NCI-H2196 (cell line): ENCODE results near the gene HOTAIR.

Experiments used
- DNase-seq: peaks from one replicate; lab custom pipeline; 2025; ENCODE audit not compliant: unreplicated experiment; lab: John Stamatoyannopoulos, UW

HOTAIR gene

GRCh38 chr12:54011665-54012532 is 37.1 kb upstream of the HOTAIR start:
- DNase-seq: no peak

- DNase-seq: no peak
Observed at GRCh38 chr12:54010972-54011664, 36.4 kb upstream of the HOTAIR start.

- DNase-seq: no peak
Observed at GRCh38 chr12:54010053-54010971, 35.6 kb upstream of the HOTAIR start.

- DNase-seq: no peak
Observed at GRCh38 chr12:54009171-54010052, 34.7 kb upstream of the HOTAIR start.

GRCh38 chr12:54008260-54008552 is 33.5 kb upstream of the HOTAIR start:
- no peak for DNase-seq

- DNase-seq: no peak
Observed at GRCh38 chr12:54007538-54008259, 32.9 kb upstream of the HOTAIR start.

GRCh38 chr12:54006559-54007220 is 31.9 kb upstream of the HOTAIR start:
- DNase-seq: no peak

GRCh38 chr12:54005853-54006558 is 31.3 kb upstream of the HOTAIR start:
- DNase-seq: peak; percentile 90

- DNase-seq: no peak
Observed at GRCh38 chr12:54005531-54005852, 30.7 kb upstream of the HOTAIR start.

- no peak for DNase-seq
Observed at GRCh38 chr12:54004841-54005530, 30.2 kb upstream of the HOTAIR start.

- no peak for DNase-seq
Observed at GRCh38 chr12:54004063-54004840, 29.5 kb upstream of the HOTAIR start.

- no peak for DNase-seq
Observed at GRCh38 chr12:54003625-54004024, 28.9 kb upstream of the HOTAIR start.

GRCh38 chr12:54002915-54003389 is 28.2 kb upstream of the HOTAIR start:
- no peak for DNase-seq

GRCh38 chr12:54002278-54002914 is 27.6 kb upstream of the HOTAIR start:
- DNase-seq: no peak

- no peak for DNase-seq
Observed at GRCh38 chr12:54001283-54002187, 26.8 kb upstream of the HOTAIR start.
